Suppressor macrophage treated with lipopolysaccharide for 4 hours (primary cell): Measurements from ENCODE around the gene BUD31.
"Not testable (repeated sequence)": the region's sequence is repeated elsewhere in the genome, so short reads cannot be mapped to it uniquely, and the experiment has no call there.

Source experiments
- DNase-seq: peaks from one replicate; pipeline ENCODE4 v3.0.0-alpha.2; 2020

The BUD31 gene

GRCh38 chr7:99380823-99381663 is 27.7 kb upstream of the BUD31 start:
- peak; percentile 75 for DNase-seq

GRCh38 chr7:99381664-99382075 is 27.1 kb upstream of the BUD31 start:
- DNase-seq, result no peak

- DNase-seq, result no peak
Measured at GRCh38 chr7:99383203-99383602, 25.6 kb upstream of the BUD31 start.

- DNase-seq, result no peak
Measured at GRCh38 chr7:99383791-99384370, 24.9 kb upstream of the BUD31 start.

GRCh38 chr7:99384523-99384922 is 24.2 kb upstream of the BUD31 start:
- no peak for DNase-seq

- no peak for DNase-seq
Measured at GRCh38 chr7:99385564-99385963, 23.2 kb upstream of the BUD31 start.

GRCh38 chr7:99386584-99387238 is 22.1 kb upstream of the BUD31 start:
- peak; percentile 63 for DNase-seq

GRCh38 chr7:99387239-99387635 is 21.5 kb upstream of the BUD31 start:
- DNase-seq, result not testable (repeated sequence)

- DNase-seq, result no peak
Measured at GRCh38 chr7:99387912-99388311, 20.9 kb upstream of the BUD31 start.

- DNase-seq, result no peak
Measured at GRCh38 chr7:99389772-99390171, 19.0 kb upstream of the BUD31 start.

- DNase-seq, result no peak
Measured at GRCh38 chr7:99390941-99391602, 17.7 kb upstream of the BUD31 start.

GRCh38 chr7:99392046-99392445 is 16.7 kb upstream of the BUD31 start:
- DNase-seq, result no peak

GRCh38 chr7:99392659-99393354 is 16.0 kb upstream of the BUD31 start:
- peak; percentile 47 for DNase-seq

- no peak for DNase-seq
Measured at GRCh38 chr7:99393355-99394187, 15.2 kb upstream of the BUD31 start.

GRCh38 chr7:99394188-99394502 is 14.6 kb upstream of the BUD31 start:
- DNase-seq, result no peak

GRCh38 chr7:99395616-99396327 is 13.0 kb upstream of the BUD31 start:
- no peak for DNase-seq

- DNase-seq, result no peak
Measured at GRCh38 chr7:99396418-99397296, 12.1 kb upstream of the BUD31 start.

GRCh38 chr7:99397297-99397983 is 11.3 kb upstream of the BUD31 start:
- DNase-seq, result no peak

GRCh38 chr7:99398891-99399445 is 9.8 kb upstream of the BUD31 start:
- no peak for DNase-seq
